DND-41 (cell line): ENCODE data around the gene MGA.

Experiments
- CTCF ChIP-seq: IDR thresholded peaks from 2 replicates; pipeline ENCODE4 v1.5.1; 2012; ENCODE audit warnings: borderline replicate concordance, low read length, moderate library complexity, mild to moderate bottlenecking; ENCODE audit not compliant: poor library complexity, severe bottlenecking; ENCODE audit errors: extremely low read depth
- EZH2 ChIP-seq: IDR thresholded peaks from 3 replicates; pipeline ENCODE4 v1.6.1; 2012; ENCODE audit warnings: borderline replicate concordance, low read depth, mild to moderate bottlenecking, moderate library complexity, low read length, inconsistent platforms; ENCODE audit not compliant: severe bottlenecking

GRCh38 chr15:41801850-41802455 is 141.7 kb downstream of the MGA start:
- TF ChIP-seq EZH2 (no peak), CTCF (no peak)
